ENCODE results near the gene SALL1.

GRCh38 chr16:51149251-51149661 lies 1.8 kb downstream of the SALL1 start:
- TF ChIP-seq CTCF (conservative IDR thresholded peaks at IDR 0.05; ENCODE audit: low read depth in 2 of 2): no peak
- TF ChIP-seq REST (IDR thresholded peaks at IDR 0.05; ENCODE audit: unreplicated experiment): no peak
- no peak for TF ChIP-seq EZH2phosphoT487 (IDR thresholded peaks at IDR 0.05; ENCODE audit: unreplicated experiment)
- TF ChIP-seq POLR2AphosphoS5 (IDR thresholded peaks at IDR 0.05; ENCODE audit: low read depth): no peak
- TF ChIP-seq EZH2 (IDR thresholded peaks at IDR 0.05; ENCODE audit: low read depth, unreplicated experiment): peak; percentile 7
- TF ChIP-seq JUNB (IDR thresholded peaks at IDR 0.05; ENCODE audit: unreplicated experiment): no peak
- no peak for TF ChIP-seq ETS1 (IDR thresholded peaks at IDR 0.05)
- TF ChIP-seq NANOG (IDR thresholded peaks at IDR 0.05; ENCODE audit: borderline replicate concordance): no peak
- TF ChIP-seq CREB1 (CRISPR knock-in tag; IDR thresholded peaks at IDR 0.05; ENCODE audit: low read depth): no peak
- TF ChIP-seq ZNF331 (CRISPR knock-in tag; IDR thresholded peaks at IDR 0.05; ENCODE audit: low read depth): no peak
- no peak for TF ChIP-seq STAT1 (IDR thresholded peaks at IDR 0.05; ENCODE audit: unreplicated experiment)
- no peak for TF ChIP-seq ZNF114 (CRISPR knock-in tag; IDR thresholded peaks at IDR 0.05)
- TF ChIP-seq ZNF462 (CRISPR knock-in tag; IDR thresholded peaks at IDR 0.05): no peak
